GM21576 (cell line): ENCODE results near the gene RASGRF1.

ENCODE experiments used
- ATAC-seq: cut with Tn5 transposase; IDR thresholded peaks from one replicate; pipeline ENCODE4 v1.9.1; 2021; ENCODE audit warnings: mild to moderate bottlenecking, moderate library complexity; ENCODE audit not compliant: unreplicated experiment

RASGRF1 gene

DNA sequence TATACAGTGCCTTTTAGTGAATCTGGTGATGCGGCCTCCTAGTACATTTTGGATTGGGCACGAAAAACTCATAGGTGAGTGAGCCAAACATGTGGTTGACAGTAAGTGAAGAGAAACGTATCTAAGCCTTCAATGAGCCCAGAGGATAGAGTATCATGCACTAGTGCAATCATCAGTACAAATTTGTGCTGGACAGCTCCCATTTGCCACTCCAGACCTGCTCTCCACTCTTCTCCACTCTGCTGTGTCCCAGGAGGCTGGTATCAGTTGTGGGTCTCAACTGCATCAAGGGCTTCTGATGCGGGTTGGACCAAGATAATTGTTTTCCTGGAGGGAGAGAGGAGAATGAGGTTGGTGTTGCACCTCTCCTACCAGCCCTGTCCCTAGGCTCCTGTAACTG lies 9.1 kb upstream of the RASGRF1 start:
- no peak for ATAC-seq

DNA sequence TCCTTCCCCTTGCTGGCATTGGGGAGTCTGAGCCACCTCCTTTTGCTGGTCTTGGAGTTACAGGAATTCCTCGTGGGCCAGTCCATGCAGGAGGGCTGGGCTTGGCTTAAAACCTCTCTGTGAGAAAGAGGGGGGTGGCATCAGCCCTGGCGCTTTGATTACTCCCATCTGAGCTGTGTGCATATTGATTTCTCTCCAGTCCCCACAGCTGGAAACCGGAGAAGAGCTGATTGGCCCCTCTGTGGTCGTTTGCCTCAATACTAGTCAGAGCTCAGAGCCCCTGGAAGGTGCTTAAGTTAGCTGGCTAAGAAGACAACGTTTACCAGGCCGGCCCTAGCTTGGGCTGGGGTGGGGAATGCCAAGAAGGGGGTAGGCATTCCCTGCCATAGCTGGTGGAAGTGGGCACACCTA lies 4.0 kb upstream of the RASGRF1 start:
- ATAC-seq = no peak

DNA sequence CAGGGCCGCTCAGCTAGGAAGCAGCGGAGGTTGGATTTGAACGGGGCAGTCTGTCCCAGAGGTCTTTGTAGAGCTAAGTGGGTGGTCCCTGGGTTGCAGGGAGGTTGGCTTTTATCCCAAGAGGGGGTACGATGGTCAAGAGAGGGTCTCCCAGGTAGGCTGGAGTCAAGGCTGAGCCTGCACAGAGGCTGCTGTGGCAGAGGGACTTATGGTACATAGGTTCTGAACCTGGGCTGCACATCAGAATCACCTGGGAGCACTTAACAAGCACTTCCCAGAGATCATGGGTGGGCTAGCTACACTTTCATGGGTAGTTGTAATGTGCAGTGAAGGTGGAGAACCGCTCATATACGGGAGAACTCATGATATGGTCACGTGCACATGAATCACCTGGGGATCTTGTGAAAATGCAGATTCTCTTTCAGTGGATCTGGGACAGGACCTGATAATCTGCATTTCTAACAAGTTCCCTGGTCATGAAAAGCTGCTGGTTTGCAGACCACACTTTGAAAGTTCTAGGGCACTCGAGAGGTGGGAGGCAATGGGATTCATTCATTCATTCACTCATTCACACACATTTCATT lies 2.9 kb upstream of the RASGRF1 start:
- no peak for ATAC-seq

DNA sequence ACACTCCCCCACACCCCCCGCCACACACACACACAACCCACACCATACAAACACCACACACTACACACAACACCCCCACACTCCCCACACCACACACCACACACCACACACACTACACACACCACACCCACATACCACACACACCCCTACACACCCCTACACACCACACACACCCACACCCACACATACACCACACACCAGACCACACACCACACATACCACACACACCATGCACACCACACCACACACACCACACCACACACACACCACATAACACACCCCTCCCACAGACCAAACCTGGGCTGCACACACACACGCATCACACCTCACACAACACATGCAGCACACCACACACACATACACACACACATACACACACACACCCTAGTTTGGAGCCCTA lies 1.8 kb upstream of the RASGRF1 start:
- ATAC-seq = no peak

DNA sequence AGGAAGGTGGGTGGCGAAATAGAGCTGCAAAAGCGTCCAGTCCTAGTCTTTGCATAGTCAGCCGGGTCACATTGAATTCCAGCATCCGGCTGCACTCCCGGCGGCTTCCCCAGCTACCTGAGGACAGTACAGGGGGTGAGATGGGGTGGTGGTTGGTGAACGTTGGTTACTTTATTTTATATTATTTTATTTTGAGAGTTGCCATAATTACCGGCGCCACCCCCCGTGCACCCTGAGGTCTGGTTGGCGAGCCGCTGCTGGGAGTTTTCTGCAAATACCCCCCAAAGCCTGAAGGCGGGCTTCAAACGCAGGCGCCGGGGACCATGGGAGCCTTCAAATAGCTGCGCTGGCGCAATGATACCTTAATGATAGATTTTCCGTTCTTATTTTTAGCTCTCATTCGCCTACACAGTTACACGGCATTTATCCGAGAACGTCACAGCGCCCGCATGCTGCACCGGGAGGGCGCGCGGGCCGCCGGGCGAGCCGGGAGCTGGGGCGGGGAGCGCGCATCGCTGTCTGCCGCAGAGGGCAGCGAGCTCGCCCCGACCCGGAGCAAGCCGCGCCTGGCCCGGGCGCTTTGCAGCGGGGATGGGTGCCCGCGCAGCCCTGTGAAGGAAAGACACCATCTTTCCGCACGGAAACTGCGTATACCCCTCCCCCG lies 756 bp upstream of the RASGRF1 start:
- ATAC-seq = no peak

DNA sequence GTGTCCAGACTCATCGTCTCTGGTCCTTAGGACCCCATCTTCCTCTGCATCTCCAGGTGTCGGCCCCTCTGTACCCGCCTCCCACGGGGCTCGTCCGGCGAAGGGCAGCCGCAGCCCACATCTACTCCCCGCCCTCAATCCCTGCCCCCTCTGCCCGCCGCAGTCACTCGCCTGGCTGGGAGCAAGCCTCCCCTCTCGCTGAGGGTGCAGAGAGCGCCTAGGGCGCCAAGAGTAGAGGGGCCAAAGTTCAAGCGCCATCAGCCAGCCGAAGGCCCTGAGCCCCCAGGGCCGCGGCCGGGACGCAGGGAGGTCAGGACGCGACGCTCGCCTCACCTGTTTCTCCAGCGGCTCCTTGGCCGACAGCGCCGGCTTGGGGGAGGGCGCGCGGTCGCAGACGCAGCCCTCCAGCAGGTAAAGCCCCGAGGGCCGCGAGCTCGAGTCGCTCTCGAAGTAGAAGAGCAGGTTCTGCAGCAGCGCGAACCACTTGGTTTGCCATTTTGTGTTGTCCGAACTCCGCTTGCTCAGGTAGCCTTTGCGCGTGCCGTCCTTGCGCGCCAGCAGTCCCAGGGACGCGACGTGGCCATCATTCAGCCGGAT lies 592 bp downstream of the RASGRF1 start:
- ATAC-seq = no peak

DNA sequence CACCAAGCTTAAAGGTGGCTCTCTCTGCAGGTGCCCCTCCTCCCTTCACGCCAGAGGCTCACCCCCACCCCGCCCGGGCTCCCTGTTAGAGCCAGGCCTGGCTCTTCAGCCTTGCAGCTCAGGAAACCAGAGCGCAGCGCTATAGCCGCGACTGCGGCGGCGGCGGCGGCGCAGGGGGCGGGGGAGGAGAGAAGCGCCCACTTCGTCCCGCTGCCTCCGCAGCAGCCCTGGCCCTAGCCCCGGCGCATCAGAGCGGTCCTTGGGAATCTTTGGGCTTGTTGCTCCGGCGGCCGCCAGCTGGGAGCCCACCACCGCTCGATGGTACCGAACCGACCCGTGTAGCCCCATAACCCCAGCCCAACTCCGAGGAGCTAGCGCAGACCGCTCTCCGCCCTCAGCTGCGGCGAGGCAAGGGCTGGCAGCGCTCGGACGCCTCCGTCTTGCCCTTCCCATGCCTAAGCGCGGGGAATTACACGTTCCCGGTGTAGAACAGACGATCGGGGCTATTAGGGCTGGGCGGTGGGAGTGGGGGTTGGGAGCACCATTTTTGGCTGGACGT lies 1.2 kb downstream of the RASGRF1 start:
- no peak for ATAC-seq

DNA sequence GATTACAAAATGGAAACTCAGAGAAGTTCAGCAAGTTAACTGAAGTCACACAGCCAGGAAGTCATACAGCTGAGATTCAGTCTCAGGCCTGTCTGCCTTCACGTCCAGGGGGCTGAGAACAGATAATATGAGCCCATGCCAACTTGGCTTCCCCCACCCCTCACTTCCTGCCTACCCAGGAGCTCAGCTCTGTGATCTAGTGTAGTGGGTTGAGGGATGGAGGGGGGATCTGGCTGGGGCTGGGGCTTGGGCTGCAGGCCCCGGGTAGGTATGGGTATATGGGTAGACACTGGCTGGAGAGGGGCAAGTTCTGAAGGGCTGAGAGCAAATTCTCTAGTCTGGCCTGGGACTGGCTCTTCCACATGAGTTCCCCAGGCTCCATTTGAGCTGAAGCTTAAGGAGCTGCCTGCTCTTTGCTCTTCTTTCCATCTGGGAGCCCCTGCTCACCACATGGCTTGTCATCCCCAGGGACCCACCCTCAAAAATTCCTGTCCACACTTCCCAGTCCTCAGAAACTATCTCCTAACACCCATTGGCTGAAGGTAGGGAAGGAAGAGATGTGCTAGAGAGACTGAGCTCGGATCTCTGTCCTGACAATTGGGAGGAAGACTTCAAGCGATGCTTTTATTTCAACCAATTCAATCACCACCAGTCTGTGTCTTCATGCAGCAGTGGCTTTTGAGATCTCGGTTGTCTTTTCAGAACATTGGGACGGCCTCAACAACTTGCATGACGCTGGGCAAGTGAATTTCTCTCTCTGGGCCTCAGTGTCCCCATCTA lies 2.0 kb downstream of the RASGRF1 start:
- no peak for ATAC-seq

DNA sequence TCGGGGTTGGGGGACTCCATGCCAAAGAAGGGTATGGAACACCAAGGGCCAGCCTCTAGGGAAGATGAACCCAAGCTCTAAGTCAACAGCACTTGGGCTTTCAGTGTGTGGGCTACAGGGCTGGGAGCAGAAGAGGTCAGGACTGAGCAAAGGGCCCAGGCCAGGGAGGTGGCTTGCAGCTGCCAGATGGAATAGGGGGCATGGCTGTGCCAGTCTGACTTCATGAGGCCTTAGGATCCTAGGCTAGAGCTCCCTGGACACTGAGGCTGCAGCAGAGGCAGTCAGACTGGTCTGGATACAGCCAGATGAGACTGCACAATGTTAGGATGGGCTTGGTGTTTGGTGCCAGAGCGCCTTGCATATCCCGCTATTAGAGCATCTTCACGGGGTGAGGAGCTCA lies 3.8 kb downstream of the RASGRF1 start:
- no peak for ATAC-seq

DNA sequence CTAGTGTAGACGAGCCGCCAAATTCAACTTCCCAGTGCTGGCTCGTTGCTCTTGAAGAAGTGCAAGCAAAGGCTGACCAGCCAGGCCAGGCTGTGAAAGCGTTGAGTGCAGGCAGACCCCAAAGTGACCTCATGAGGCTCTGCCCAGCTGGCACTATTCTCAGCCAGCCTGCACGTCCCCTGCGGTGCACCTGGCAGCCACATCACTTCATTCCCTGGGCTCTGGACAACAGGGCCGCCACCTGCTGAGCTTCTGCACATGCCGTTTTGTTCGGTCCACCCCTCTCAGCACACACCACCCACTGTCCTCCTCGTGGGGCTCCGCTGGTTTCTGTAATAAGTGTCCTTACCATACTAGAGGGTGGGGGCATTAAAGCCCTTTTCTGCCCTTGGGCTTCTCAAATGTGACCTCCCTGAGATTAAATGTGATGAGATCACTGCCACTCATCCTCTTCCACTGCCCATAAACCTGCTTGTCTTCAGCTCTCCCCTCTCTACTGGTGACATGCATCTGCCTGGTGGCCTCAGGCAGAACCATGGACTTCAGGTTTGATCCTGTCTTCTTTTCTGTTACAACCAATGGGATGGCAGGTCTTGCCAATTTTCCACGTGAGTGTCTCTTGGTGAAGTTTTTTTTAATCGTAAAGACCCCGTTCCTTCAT lies 6.1 kb downstream of the RASGRF1 start:
- no peak for ATAC-seq

DNA sequence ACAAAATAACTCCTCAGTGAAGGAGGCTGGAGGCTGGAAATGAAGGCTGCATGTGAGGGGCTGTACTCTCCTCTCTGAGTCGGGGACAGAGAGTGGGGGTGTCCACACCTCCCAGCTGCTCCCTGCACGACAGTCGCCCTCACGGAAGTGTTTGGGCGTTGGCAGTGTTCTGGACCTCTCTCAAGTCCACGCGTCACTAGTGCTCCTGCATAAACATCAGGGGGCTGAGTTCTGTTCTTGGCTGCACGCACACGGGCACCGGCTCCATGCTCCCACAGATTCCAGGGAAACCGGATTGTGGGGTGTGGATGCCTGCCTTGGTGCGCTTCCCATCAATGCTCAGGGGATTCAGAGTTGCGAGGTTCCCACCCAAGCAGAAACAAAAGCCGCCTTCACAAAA lies 7.4 kb downstream of the RASGRF1 start:
- ATAC-seq = no peak

DNA sequence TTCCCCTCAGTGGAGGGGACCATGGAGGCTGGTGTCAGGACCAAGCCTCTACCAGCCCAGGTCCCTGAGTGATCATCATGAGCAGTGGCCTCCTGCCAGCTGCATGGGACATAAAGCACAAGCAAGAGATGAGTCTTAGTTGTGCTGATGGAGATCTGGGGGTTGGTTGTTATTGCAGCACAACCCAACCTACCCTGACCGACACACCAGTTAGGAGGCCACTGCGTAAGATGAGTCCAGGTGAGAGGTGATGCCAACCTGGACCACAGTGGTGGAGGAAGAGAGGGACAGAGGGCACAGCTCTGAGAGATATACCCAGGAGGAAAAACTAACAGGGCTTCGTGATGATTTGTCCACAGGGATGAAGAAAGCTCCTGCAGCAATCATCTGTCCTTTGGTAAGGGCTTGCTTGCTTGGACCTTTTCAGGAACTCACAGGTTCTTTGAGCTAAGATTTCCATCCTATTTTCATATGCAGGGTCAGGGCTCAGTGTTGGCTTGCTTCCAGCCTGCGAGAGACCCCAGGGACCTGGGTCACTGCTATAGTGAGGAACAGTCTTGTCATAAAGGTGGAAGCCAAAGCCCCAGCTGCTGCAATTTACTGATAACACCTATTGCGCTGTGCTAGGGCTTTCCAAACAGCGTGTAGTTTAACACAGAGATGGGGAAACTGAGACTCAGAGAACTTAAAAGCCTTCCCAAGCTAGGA lies 8.1 kb downstream of the RASGRF1 start:
- no peak for ATAC-seq

DNA sequence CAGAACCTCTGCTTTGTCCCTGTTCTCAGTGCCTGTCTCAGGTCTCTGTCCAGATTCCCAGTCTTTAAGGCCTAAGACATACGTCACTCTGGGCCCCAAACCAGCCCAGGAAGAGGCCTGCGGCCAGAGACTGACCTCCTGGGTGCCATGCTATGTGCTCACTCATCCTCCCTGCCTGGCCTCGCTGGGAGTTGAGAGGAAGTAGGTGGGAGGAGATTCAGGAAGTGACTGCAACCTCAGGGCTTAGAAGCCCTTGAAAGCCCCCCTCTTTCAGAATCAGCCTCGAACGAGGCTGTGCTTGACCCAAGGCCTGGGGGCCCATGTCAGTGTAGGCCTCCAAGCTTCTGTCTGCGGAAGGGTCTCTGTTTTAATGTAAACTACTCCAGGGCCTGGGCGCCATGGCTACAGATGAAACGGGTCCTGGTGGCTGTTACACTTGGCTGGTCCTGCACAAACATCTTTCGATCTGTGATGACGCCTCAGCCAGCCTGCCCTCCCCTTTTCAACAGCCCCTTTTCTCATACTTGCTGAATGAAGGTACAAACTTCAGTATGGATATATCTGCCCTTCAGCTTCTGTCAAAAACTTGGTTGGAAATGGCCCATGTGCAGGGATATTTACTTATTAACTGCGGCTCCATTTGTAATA lies 11.7 kb downstream of the RASGRF1 start:
- no peak for ATAC-seq

DNA sequence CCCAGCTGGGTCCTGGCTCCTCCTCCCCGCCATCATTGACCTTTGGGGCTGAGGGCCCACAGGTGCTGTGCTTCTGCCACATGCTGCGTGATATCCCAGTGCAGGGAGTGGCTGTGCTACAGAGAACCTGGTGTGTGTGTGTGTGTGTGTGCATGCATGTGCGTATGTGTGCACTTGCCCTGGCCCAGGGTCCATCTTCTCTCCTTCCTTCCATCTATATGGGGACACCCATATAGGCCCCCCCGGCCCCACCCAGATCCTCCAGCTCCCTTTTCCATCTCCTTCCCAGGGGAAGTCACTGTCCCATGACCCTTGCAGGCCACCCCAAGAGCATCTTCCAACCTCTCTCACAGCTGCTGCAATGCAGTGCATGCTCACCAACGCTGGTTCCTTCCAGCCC lies 12.6 kb downstream of the RASGRF1 start:
- no peak for ATAC-seq

DNA sequence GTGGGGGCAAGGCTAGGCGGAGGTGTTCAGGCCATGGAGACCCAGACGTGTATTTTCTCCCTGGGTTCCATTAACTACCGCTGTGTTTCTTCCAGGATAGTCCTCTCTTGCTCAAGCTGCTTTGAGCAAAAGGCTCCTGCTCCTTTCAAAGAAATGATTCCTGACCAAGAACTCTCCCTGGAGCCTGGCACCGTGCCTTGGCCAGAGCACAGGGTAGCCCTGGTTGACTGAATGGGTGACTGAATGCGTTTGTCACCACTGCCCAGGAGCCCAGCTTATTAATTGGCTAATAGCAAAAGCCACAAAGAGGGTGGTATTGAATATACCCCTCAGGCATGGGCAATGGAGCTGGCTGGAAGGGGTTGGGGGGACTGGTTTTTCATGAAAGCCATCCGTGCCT lies 13.9 kb downstream of the RASGRF1 start:
- ATAC-seq = no peak

DNA sequence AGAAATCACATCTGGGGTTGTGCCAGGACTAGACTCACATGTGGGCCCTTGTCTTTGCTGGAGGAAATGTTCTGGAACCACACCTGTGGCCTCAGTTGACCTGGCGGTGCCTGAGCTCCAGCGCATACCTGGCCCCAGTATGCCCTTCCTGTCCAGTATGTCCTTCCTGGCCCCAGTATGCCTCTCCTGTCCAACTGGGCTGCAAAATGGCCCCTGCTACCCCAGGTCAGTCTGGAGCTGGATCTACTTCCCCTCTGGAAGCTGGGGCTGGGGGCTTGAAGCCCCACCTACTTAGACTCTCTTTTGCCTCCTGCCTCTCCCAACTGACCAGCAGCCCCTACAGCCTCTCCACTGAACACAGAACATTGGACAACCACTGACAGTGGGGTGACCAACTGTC lies 15.3 kb downstream of the RASGRF1 start:
- no peak for ATAC-seq

DNA sequence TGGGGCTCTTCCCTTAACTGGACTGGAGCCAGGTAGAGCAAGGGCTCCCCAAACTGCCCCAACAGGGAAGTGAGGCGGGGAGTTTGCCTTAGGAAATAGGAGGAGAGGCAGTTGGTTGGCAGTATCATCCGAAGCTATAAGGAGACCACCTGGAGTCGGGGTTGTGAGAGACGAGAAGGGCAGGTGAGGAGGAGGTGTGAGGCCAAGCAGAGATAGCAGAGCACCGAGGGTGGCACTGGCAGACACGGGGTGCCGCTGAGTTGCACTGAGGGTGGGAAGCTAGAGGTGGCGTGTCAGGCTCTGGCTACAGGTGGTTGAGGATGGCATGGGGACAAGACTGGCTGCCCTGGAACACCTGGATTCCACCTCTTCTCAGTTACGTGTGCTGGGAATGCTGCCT lies 17.2 kb downstream of the RASGRF1 start:
- ATAC-seq = no peak

DNA sequence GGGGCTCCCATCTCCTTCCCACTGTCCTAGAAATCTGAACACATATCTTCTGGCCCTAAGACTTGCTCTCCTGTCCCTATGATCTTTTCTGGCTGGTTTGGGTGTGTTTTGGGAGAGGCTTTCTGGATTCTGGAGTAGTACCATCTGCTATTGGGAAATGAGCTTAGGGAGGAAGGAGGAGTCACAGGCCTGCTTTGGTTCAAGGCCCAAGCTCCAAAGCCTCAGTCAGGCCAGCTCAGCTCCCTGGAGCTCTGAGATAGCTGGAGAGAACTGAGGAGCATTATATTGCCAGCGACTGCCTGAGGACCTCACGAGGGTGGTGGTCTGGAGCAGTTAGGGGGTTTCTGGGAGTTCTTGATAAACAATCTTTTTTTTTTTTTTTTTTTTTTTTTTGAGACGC lies 18.7 kb downstream of the RASGRF1 start:
- ATAC-seq = no peak

DNA sequence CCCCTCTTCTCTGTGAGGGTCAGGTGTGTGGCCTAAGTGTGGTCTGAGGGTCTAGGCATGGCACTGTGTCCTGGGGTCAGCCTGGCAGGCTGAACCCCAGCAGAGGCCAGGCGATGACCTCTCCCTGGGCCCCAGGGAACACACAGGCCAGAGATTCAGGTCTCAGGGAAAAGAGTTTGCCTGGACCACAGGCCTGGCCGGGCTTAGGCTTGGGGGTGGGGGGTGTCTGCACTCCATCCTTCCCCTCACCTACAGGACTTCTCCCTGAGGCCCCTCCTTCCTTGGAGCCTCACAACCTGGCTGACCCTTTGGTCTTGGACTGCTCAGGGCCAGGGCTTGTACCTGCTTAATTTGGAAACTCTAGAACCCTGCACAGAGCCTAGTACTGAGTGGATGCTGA lies 21.8 kb downstream of the RASGRF1 start:
- no peak for ATAC-seq

DNA sequence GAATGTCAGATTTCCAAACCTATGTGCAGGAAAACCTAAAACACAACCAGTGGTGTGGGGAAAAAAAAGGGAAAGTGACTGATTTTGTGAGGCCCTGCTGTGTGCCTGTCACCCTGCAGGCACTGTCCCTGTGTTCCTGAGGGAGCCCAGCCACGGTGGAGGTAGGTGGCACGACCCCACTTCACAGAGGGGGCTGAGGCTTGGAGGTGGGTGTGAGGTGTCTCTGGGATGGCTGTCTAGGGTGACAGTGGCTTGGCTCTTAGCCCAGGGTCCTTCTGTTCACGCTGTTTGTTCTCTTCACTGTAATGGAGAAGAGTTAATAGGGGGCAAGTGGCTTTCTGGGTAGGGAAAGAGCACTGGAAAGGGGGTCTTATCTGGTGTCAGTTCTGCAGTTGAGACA lies 22.6 kb downstream of the RASGRF1 start:
- ATAC-seq = no peak
